ENCODE results near the gene NEAT1. TPM values are rescaled to one million over a fixed set of nuclear protein-coding genes. Genes with fewer than 3 reads are reported as not detected.

The NEAT1 gene
- total and polyA plus RNA-seq, 8 donors, result 106 to 1,441 (median 149) TPM

DNA sequence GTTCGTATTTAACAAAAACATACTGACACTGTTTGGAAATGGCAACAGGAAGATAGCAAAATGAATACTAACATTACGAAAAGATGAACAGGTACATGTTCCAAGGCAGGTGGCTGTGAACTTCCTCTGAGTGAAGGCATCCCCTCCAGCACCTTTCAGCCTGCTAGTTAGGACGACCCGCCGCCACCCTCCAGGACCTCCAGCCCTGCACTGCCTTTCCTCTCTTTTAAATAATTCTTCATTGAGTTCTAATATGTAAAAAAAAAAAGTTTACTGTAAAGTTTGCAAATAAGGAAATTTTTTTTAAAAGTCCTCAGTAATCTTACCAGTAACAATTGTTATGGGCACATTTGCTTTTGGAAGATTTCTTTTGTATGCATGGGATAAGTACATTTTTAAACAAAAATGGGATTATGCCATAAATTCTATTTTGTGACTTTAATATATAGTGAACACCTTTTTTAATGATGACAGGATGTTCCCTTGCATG, 6.0 kb downstream of the NEAT1 start:
- TF ChIP-seq CTCF (IDR thresholded peaks at IDR 0.05), result no peak
- H3K36me3 ChIP-seq, result peaks cover 0 to 61% of the 10 kb centered on the region in 2 donors
- no peaks in the 10 kb centered on the region for H3K27me3 ChIP-seq
- peak; percentile 2 for ATAC-seq
- intact Hi-C loops (cut with DNase I), result no loop called here
- H3K4me3 ChIP-seq, result peak overlapping the region in 1 of 2 donors; percentile 80
- peaks cover 29 to 71% of the 10 kb centered on the region in 2 donors for H3K4me1 ChIP-seq
- peak overlapping the region; percentile 99 to 100 for H3K27ac ChIP-seq
- no peaks in the 10 kb centered on the region for H3K9me3 ChIP-seq
- DNase-seq, result peak in 1 of 4 donors; percentile 46

DNA sequence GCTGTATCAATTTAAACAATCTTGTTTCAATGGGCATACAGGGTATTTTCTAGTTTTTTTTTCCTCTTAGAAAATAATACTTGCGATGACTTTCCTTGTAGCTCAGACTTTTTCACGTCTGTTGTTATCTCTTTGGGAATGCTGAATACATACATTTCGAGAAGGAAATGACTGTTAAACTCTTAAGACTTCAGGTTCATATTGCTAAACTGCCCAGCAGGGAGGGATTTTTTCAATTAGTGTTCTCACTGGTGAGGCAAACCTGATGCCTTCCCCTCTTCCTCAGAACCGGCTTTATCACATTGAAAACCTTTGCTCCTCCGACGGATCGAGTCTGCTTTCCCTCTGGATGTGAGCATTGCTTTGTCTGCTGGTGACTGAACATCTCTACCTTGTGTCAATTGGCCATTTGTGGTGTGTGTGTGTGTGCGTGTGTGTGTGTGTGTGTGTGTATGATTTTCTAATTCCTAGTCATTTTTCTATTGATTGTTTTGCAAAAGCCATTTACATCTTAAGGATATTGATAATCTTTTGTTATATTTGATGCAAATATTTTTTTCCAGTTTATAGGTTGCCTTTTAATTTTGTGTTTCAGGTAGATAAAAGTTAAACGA, 6.6 kb downstream of the NEAT1 start:
- ATAC-seq, result peak; percentile 1
- H3K36me3 ChIP-seq, result peaks cover under 1 to 62% of the 10 kb centered on the region in 2 donors
- DNase-seq, result peak in 1 of 4 donors; percentile 38
- no peaks in the 10 kb centered on the region for H3K27me3 ChIP-seq
- intact Hi-C loops (cut with DNase I), result no loop called here
- peak overlapping the region; percentile 99 to 100 for H3K27ac ChIP-seq
- no peak for TF ChIP-seq CTCF (IDR thresholded peaks at IDR 0.05)
- no peaks in the 10 kb centered on the region for H3K9me3 ChIP-seq
- peaks cover 30 to 76% of the 10 kb centered on the region in 2 donors for H3K4me1 ChIP-seq
- peak overlapping the region in 1 of 2 donors; percentile 80 for H3K4me3 ChIP-seq

DNA sequence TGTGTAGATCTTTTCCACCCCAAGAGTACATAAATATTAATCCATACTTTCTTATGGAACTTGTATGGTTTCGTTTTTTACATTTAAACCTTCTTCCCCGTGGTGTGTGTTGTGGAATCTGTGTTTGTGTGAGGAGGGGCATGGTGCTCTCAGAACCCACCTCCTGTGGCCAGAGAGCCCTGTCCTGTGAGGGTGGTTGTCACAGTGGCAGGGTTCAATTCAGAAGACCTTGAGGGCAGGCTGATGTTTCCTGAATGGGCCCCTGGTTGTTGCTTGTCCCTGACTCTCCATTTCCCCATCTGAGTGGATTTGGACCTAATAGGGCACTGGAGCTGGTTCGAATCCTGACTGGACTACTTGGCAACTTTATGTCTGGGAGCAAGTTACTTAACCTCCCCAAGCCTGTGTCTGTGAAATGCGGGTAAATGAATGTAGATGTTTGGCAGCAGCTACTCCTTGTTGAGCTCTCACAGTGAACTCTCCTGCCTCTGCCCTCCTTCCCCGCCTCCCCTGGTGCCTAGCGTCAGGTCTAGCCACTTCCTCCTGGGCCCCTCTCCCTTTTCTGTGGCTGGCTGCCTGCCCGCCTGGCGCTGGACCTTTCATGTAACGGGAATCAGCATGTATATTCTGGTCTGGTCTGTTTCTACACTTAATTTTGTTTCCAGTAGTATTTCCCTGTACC, 7.3 kb downstream of the NEAT1 start:
- intact Hi-C loops (cut with DNase I), result no loop called here
- H3K27ac ChIP-seq, result peak overlapping the region; percentile 77 to 99
- H3K27me3 ChIP-seq, result no peaks in the 10 kb centered on the region
- peak in 3 of 4 donors; percentile 75 to 92 (median 84) for DNase-seq
- H3K4me3 ChIP-seq, result peak overlapping the region in 1 of 2 donors; percentile 80
- no peak for TF ChIP-seq CTCF (IDR thresholded peaks at IDR 0.05)
- no peaks in the 10 kb centered on the region for H3K9me3 ChIP-seq
- ATAC-seq, result peak; percentile 6
- H3K36me3 ChIP-seq, result peaks cover 5 to 62% of the 10 kb centered on the region in 2 donors
- peaks cover 37 to 83% of the 10 kb centered on the region in 2 donors for H3K4me1 ChIP-seq

DNA sequence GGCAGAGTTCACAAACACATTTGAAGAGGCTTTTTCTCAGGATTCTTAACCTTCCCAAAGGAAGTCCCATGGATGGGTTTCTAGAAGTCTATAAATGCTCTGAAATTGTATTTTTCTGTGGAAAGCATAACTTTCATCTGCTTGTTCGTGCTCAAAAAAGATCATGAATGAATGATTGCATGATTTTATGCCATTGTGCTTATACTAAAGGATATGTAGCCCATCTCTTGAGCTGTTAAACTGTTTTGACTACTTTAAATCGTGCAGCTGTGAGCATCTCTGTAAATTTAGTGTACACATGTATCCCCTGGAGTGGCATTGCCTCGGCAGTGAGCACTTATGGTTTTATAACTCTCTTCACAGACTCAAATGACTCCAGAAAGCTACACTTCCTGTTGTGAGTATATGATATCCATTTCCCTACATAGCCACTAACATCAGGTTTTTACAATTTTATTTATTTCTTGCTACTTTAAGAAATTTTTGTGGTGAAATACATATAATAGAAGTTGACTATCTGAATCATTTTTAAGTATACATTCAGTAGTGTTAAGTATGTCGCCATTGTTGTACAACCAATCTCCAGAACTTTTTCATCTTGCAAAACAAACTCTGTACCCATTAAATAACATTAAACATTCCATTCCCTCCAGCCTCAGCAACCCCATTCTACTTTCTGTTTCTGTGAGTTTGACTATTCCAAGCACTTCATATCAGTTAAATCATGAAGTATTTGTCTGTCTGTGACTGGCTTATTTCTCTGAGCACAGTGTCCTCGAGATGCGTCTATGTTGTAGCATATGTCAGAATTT, 8.0 kb downstream of the NEAT1 start:
- peak; percentile 0 for ATAC-seq
- H3K9me3 ChIP-seq, result no peaks in the 10 kb centered on the region
- H3K36me3 ChIP-seq, result peaks cover 5 to 64% of the 10 kb centered on the region in 2 donors

More for the DNA sequence above, 8.0 kb downstream of the NEAT1 start:
- intact Hi-C loops (cut with DNase I), result no loop called here
- peak overlapping the region in 1 of 2 donors; percentile 80 for H3K4me3 ChIP-seq
- peak overlapping the region; percentile 77 to 99 for H3K27ac ChIP-seq
- H3K27me3 ChIP-seq, result no peaks in the 10 kb centered on the region
- DNase-seq, result peak in 1 of 4 donors; percentile 21
- no peak for TF ChIP-seq CTCF (IDR thresholded peaks at IDR 0.05)
- peaks cover 42 to 91% of the 10 kb centered on the region in 2 donors for H3K4me1 ChIP-seq
